ENCODE measurements around the gene HTR3C.

DNA sequence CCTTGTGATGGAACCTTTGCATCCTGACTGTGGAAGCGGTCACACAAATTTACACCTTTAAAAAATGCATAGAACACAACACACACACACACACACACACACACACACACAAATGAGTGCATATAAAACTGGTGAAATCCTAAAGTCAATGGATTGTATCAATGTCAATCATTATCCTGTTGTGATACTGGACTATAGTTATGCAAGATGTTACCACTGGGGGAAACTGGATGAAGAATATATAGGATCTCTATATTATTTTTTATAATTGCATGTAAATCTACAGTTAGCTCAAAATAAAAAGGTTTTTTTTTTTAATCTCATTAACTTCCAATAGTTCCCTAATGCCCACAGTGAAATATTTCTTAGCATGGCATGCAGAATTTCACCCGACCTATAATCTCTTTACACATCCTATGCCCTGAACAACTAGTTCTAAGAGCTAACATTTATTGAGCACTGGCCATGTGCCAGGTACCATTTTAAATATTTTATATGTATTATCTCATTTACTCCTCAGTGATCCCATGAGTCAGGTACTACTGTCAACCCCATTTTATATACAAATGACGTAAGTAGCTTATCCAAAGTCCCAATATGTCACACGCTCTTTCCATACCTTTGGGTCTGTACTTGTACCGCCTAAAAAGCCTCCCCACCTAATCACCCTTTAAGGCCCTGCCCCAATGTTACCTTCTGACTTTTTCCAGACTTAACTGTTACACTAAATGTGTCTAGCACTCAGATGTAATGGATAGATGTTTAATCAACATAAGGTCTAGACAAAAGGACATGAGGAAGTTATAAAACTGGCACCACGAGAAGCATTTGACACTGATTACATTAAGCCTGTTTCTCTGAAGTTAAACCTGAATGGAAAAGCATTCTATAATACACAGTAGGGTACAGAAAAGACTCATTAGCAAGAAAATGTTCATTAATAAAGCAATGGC is 40.6 kb upstream of the HTR3C start:
- TF ChIP-seq, protein P1, sequence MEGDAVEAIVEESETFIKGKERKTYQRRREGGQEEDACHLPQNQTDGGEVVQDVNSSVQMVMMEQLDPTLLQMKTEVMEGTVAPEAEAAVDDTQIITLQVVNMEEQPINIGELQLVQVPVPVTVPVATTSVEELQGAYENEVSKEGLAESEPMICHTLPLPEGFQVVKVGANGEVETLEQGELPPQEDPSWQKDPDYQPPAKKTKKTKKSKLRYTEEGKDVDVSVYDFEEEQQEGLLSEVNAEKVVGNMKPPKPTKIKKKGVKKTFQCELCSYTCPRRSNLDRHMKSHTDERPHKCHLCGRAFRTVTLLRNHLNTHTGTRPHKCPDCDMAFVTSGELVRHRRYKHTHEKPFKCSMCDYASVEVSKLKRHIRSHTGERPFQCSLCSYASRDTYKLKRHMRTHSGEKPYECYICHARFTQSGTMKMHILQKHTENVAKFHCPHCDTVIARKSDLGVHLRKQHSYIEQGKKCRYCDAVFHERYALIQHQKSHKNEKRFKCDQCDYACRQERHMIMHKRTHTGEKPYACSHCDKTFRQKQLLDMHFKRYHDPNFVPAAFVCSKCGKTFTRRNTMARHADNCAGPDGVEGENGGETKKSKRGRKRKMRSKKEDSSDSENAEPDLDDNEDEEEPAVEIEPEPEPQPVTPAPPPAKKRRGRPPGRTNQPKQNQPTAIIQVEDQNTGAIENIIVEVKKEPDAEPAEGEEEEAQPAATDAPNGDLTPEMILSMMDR (IDR thresholded peaks at IDR 0.05), result no peak
- no peak for TF ChIP-seq POLR2A (IDR thresholded peaks at IDR 0.05)

All from right lobe of liver (tissue), 4 donors.